NOMO-1 treated with DMSO at 0.1 percent for 48 hours (cell line): ENCODE measurements around the gene PFN2.
"Not testable (repeated sequence)": the region's sequence is repeated elsewhere in the genome, so short reads cannot be mapped to it uniquely, and the experiment has no call there.

Source experiments
- DNase-seq: peaks from one replicate; lab custom pipeline; 2025; ENCODE audit not compliant: unreplicated experiment; lab: John Stamatoyannopoulos, UW

The PFN2 gene

DNA sequence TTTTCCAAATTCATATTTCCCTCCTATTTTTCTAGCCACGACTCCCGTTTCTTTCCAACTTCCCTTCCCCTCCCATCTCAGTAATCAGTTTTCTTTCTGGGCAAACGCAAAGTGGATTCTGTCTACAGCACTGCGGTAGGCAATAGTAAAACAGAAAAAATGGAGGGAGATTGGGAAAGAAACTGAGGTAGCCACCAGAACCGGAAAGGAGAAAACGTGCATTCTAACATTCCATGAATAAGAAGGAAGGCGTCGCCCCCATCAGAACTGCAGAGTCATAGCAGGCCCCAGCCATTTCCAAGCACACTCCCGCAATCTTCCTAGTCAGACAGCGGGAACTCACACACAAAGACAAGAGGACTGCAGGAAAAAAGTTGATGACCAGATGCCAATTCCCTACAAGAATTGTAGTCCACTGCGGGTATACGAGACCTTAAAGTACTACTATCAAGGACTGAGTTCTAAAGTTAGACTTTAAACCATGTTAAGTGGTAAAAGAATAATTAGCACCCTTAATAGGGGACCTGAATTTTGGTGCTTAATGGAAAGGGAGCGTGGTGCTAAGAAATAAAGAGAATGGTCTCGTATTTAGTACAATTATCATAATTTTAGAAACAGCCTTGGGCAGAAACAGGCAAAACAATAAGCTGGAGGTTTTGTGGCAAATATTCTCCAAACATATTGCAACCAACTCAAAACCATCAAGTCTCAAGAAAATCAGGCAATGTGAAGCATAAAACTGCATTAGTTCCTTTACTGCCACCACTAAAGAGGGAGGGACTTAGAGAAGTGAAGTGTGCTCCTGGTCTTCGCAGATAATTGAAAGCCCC, 1.4 kb downstream of the PFN2 start:
- no peak for DNase-seq

DNA sequence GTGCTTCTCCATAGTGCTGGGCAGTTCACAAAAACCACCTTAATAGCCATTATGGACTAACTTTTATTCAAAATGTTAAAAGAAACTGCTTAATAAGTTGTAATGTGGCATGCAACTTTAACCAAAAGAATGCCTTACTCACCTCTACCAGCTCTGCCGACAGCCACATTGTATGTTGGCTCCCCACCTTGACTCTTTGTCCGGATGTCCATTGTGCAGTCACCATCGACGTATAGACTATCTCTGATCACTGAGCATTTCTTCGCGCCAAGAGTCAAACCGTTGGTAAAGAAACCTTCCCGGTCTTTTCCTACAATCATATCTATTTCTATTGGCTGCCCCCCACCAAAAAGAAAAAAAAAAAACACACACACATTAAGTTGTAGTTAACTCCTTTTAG, 2.5 kb downstream of the PFN2 start:
- no peak for DNase-seq

DNA sequence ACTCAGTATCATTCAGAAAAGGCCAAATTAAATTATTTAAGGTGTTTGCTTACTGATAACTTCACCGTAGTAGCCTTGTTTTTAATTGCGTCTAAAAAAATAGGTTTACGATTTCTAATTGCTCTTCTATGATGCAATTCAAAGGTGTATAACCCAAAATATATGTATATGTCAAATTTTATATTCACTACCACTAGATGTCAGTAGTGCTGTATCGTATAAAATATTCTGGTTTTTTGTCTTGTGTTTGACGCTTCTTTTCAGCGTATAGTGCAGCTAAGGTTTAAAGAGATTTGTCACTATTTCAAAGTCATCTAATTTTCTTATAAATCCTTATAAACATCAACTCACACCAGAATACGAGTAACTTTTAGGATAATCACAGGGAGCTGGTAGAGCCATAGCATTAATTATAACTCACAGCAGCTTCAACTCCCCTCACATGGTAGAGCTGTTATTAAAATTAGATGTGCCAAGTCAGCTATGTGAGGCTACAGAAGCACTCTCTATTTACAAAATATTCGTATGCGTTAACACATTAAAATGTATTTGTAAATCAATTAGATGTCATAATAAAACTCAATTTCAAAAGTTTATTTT, 3.5 kb downstream of the PFN2 start:
- DNase-seq: peak; percentile 58

DNA sequence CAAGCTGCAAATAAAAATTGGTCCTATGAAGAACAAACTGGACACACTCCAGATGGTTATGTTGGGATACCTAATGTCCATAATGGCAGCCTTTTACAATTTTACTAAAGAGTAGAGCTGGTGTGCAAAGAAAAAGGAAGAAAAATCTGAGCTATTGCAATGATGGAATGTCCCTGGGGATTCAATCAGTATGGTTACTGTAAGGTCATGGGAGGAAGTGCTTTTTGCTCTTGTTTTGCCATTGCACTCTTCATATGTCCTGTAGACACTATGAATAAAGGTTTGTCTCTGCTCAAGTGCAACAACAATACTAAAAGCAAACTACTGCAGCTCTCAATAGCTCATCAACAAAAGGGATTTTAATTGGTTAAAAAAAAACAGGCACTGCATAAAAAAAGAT, 5.4 kb downstream of the PFN2 start:
- DNase-seq: no peak

DNA sequence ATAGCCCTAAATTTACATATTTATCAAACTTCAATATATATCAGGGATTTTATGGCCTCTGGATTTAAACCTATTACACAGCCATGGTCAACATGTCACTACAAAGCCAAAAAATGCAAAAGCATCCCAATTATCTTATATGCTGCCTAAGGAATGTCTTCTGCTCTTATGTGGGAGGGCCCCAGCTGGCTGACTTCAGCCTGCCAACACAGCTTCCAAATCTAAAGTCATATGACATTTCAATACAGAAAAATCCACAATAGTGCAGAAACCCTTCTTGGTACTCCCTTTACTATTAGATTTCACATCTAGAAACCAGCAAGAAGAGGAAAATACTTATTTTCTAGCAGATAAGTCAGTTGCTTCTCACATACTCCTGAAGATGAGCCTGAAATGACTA, 6.4 kb downstream of the PFN2 start:
- no peak for DNase-seq

DNA sequence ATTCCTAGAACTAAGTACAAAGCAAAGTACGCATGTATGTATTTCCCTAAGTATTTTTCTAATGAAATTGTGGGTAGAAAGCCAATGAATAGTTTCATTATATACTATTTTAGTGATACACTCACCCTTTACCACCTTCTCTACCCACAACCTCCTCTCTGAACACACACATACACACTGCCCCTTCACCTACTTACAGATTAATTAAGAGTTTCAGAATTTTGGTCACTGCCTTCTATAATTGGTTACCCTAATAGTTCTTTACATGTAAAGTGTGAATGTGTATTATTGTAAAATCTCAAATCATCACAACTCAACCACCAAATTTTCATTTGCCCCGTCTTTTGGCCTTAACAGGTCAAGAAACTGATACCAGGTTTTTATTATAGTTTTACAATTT, 7.2 kb downstream of the PFN2 start:
- no peak for DNase-seq

DNA sequence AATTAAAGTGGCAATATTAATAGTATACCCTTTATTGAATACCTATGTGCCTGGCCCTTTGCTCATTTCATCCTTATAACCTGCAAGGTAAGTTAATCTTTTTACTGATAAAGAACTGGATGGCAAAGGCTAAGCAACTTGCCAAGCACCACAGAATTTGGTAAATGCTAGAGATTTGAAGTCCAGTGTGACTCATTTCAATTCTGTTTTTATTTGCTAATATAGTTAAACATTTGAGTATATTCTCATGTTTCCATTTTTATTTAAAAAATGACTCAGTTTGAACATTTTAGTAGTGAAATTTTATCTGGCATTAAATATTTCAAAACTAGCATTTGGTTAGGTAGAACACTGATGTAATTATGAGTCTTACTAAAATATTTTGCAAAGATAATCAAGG, 11.3 kb downstream of the PFN2 start:
- no peak for DNase-seq

DNA sequence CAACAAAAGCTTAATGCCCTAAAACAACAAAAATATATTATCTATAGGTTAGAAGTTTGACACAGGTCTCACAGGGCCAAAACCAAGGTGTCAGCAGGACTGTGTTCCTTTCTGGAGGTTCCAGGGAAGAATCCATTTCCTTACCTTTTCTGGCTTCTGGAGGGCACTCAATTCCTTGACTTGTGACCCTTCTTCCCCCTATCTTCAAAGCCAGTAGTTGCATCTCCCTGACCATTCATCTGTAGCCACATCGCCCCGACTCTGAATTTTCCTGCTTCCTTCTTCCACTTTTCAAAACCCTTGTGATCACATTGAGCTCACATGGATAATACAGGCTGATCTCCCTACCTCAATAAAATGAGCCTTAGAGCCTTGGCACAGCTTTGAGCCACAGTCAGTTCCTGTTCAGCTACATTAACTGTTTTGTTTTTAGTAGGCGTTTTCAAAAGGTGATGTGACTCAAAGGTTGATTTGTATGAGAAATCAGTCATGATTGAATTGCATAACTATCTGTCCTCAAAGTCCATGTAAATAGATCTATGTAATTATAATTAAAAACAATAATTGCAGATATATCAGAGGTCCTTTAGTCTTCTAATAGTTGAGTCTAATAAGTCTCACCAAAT, 12.4 kb downstream of the PFN2 start:
- DNase-seq: no peak

DNA sequence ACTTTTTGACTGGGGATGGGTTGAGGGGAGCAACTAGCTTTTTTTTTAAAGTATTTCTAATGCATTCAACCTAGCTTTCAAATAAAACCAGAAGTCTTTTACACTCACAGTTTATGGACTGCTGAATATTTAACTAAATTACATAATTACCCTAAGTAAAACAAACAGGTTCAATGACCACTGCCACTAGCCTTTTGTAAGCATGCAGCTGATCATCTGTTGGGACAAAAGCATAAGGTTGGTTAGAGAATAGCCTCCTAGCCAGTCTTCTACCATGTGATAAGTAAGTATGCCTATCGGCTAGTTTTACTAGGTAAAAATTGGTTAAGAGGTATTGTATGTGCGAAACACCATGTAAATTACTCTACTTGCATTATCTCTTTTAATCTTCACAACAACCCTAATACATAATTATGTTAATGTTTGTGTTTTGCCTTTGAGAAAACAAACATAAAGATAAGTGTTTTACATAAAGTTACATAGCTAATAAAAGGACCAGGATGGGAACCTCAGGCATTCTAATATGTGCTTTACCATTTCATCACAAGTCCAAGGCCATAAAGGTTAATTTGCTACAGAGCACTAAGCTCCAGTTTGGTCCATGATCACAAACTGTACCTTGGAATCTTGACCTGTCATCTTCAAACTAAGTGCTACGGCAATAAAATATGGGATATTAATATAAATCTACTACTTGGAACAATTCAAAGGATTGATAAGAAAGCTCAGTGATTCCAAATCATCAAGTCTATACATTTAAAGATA, 13.2 kb downstream of the PFN2 start:
- no peak for DNase-seq

DNA sequence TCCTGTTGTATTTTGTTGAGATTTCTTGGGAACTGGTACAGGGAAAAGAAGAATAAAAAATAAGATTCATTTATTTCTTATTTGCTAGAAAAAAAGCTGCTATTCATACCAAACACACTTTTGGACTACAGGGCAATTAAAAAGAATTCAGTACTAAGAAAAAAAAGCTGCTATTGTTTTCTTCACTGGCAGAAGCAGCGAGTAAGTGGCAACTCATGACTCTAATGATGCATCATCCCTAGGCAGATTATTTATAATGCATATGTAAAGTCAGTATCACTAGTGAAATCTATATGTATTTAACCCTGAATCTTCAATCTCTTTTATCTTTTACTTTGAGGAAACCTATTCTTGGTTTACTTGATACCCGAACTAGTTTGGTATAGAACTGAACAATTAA, 15.2 kb downstream of the PFN2 start:
- DNase-seq: no peak

DNA sequence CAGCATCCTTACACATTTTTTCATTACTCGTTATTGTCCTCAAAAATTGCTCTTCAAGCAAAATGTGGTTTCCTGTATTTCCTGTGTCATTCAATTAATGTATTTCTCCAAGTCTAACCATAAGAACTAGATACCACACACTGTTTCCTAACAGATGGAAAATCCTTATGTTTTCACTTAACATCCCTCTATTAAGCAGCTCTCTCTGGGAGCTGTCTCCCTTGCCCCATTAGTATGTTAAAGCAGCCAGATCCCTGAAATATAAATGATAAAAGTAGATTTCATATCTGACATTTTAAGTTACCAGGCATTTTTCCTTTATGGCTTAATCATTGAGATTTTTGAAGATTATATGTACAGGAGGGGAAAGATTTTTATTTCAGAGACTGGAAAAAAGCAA, 15.9 kb downstream of the PFN2 start:
- no peak for DNase-seq

DNA sequence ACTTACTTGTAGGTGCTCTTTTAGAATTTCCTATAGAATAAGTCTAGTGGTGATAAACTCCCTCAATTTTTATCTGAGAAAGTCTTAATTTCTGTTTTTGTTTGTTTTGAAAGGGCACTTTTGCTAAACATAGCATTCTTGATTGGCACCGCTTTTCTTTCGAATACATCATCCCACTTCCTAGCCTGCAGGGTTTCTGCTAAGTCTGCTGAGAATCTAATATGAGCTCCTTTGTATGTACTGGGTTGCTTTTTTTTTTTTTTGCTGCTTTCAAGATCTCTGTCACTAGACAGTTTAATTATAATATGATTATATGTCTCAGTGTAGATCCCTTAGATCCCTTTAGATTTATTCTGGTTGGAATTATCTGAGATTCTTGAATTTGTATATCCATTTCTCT, 21.5 kb downstream of the PFN2 start:
- no peak for DNase-seq

DNA sequence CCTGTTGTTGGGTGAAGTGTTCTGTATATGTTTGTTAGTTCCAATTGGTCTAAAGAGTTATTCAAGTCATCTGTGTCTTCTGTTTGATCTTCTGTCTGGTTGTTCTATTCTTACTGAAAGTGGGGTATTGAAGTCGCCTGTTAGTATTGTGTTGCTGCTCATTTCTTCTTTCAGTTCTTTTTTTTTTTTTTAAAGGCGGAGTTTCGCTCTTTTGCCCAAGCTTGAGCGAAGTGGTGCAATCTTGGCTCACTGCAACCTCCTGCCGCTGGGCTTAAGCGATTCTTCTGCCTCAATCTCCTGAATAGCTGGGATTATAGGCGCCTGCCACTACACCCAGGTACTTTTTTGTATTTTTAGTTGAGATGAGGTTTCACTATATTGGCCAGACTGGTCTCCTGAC, 23.5 kb downstream of the PFN2 start:
- peak; percentile 91 for DNase-seq

DNA sequence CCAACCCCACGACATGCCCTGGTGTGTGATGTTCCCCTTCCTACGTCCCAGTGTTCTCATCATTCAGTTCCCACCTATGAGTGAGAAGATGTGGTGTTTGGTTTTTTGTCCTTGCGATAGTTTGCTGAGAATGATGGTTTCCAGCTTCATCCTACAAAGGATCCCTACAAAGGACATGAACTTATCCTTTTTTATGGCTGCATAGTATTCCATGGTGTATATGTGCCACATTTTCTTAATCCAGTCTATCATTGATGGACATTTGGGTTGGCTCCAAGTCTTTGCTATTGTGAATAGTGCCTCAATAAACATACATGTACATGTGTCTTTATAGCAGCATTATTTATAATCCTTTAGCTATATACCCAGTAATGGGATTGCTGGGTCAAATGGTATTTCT, 26.7 kb downstream of the PFN2 start:
- DNase-seq: not testable (repeated sequence)

DNA sequence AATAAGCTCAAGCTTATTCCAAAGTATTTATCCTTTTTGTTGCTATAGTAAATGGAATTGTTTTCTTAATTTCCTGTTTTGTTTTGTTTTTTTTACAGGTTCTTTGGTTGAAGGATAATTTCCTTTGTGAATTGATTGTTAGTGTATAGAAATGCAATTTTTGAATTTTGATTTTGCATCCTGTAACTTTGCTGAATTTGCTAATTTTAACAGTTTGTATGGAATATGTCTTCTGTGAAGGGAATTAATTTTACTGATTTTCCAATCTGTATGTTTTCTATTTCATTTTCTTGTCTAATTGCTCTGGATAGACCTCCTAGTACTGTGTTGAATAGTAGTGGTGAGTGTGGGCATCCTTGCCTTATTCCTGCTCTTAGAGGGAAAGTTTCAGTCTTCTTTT, 28.3 kb downstream of the PFN2 start:
- DNase-seq: no peak

DNA sequence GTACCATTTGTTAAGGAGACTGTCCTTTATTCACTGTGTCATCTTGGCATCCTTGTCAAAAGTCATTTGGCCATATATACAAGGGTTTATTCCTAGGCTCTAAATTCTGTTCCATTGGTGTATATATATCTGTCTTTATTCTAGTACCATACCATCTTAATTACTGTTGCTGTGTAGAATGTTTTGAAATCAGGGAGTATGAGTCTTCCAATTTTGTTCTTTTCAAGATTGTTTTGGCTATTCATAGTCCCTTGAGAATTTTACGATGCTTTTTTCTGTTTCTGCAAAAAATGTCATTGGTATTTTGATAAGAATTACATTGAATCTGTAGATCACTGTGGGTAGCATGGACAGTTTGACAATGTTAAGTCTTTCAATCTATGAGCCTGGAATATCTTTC, 28.7 kb downstream of the PFN2 start:
- DNase-seq: no peak

DNA sequence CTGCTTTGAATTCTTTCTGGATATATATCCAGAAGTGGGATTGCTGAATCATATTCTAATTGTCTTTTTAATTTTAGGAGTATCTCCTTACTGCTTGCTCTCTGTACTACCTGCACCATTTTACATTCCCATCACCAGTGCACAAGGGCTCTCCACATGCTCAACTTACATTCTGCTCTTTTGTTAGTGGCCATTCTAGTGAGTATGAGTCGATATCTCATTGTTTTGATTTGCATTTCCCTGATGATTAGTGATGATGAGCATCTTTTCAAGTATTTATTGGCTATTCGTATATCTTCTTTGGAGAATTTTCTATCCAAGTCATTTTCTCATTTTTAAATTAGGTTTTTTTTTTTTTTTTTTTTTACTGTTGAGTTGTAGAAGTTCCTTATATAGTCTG, 29.5 kb downstream of the PFN2 start:
- DNase-seq: no peak

DNA sequence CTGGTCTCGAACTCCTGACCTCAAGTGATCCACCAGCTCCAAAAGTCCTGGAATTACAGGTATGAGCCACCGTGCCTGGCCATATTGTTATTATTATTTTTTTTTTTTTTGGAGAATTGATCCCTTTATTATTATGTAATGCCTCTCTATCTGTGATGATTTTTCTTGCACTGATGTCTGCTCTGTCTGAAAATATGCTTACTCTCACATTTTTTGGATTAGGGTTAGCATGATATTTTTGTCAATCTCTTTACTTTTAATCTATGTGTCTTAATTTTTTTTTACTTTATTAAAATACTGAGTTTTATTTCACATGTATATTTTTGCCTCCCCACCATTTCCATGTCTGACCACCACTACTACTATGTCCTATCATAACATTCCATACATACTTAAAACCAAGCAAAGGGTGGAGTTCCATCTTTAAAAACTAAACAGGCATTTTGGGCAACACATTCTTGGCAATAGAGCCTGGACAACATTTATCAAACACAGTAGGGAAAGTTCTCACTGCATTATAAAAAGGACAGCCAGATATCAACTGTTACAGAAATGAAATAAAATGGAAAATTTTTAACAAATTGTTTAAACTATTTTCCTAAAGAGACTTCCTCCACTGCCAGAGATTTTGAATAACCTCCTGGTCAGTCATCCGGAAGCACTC, 32.2 kb downstream of the PFN2 start:
- not testable (repeated sequence) for DNase-seq

DNA sequence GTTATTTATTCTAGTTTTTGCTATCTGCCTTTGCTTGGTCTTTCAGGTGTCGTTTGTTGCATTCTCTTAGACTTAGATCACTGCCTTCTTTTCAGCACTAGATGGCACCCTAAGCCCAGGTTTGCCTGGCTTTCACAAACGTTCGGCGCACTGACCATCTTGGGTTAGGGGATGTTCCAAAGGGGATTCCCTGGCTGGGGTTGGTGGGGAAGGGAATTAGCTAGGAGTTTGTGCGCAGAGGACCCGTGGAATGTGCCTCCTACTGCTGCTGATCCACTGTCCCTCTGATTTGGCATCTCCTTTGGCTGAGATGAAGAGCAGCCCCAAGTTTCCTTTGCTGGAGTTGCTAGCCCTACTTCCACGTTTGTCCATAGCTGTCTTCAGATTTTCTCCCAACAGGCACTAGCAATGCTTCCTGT, 33.9 kb downstream of the PFN2 start:
- peak; percentile 47 for DNase-seq

DNA sequence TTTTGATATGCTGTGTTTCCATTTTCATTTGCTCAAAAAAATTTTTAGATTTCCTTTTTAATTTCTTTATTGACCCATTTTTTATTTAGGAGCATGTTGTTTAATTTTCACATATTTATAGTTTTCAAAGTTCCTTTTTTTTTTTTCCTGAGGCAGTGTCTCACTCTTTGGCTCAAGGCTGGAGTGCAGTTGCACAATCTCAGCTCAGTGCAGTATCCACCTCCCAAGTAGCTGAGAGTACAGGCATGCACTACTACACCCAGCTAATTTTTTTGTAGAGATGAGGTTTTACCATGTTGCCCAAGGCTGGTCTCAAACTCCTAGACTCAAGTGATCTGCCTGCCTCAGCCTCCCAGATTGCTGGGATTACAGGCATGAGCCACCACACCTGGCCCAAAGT, 36.2 kb downstream of the PFN2 start:
- peak; percentile 30 for DNase-seq

DNA sequence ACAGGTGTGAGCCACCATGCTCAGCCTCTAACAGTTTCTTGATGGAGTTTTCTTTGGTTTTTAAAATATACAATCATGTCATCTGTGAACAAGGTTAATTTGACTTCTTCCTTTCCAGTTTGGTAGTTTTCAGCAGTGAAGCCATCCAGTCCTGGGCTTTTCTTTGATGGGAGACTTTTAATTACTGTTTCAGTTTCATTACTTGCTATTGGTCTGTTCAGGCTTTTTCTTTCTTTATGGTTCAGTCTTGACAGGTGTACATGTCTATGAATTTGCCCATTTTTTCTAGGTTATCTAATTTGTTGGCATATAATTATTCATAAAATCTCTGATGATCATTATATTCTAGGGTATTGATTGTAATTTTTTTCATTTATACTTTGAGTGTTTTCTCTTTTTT, 36.8 kb downstream of the PFN2 start:
- DNase-seq: no peak
